PC-3 (cell line): ENCODE results near the gene ZNF14. TPM values are rescaled to one million over a fixed set of nuclear protein-coding genes. Genes with fewer than 3 reads are reported as not detected.
"Not testable (repeated sequence)": the region's sequence is repeated elsewhere in the genome, so short reads cannot be mapped to it uniquely, and the experiment has no call there.

Experiments
- ATAC-seq: fragments of 200-7000 bp; cut with Tn5 transposase; 2 replicates; pipeline ENCODE4 v1.9.1; 2020; ENCODE audit warnings: mild to moderate bottlenecking, moderate library complexity
- BruUV-seq: library from RNA; stranded (reverse); fragments of 400-500 nt; replicated peaks from 2 replicates; lab custom pipeline; 2021; lab: Mats Ljungman, UMichigan
- CTCF ChIA-PET: fragments of 300-600 bp; sonication (Branson Sonifier 250); formaldehyde crosslinking; loops from one replicate; lab custom pipeline; 2022; ENCODE audit warnings: antibody characterized with exemption; lab: Charles Lee
- POLR2A ChIA-PET: fragments of 300-600 bp; sonication (Branson Sonifier 250); formaldehyde crosslinking; loops from one replicate; lab custom pipeline; 2022; ENCODE audit warnings: antibody characterized with exemption; ENCODE audit not compliant: unreplicated experiment; lab: Charles Lee
- DNase-seq: peaks from one replicate; pipeline ENCODE4 v3.0.0-alpha.2; 2015
- H2AFZ ChIP-seq: fragments of 300-600 bp; sonication (generic); 2 replicates; pipeline ENCODE4 v1.6.0; 2016; ENCODE audit warnings: antibody characterized with exemption, low read length
- H3F3A ChIP-seq: fragments of 300-600 bp; sonication (generic); one replicate; pipeline ENCODE4 v1.6.0; 2017; ENCODE audit warnings: antibody characterized with exemption, low read length, control low read depth, mild to moderate bottlenecking; ENCODE audit not compliant: unreplicated experiment
- H3K27ac ChIP-seq: fragments of 300-600 bp; sonication (generic); 2 replicates; pipeline ENCODE4 v1.5.1; 2016; ENCODE audit warnings: mild to moderate bottlenecking, low read length
- H3K27me3 ChIP-seq: fragments of 300-600 bp; sonication (generic); 2 replicates; pipeline ENCODE4 v1.6.1; 2016; ENCODE audit warnings: low read length, mixed read lengths
- H3K36me3 ChIP-seq: fragments of 300-600 bp; sonication (generic); 2 replicates; pipeline ENCODE4 v1.6.1; 2016; ENCODE audit warnings: low read depth, mixed run types, low read length, mixed read lengths
- H3K4me1 ChIP-seq: fragments of 300-600 bp; sonication (generic); 2 replicates; pipeline ENCODE4 v1.5.1; 2016; ENCODE audit warnings: low read length; ENCODE audit not compliant: insufficient read depth
- H3K4me2 ChIP-seq: fragments of 300-600 bp; sonication (generic); 2 replicates; pipeline ENCODE4 v1.6.0; 2016; ENCODE audit warnings: low read length
- H3K4me3 ChIP-seq: fragments of 300-600 bp; sonication (generic); 2 replicates; pipeline ENCODE4 v1.5.1; 2016; ENCODE audit warnings: mild to moderate bottlenecking, low read length, mixed read lengths
- H3K79me2 ChIP-seq: fragments of 300-600 bp; sonication (generic); 2 replicates; pipeline ENCODE4 v1.6.1; 2017; ENCODE audit warnings: low read length, mixed read lengths
- H3K9ac ChIP-seq: fragments of 300-600 bp; sonication (generic); 2 replicates; pipeline ENCODE4 v1.6.0; 2016; ENCODE audit warnings: mild to moderate bottlenecking, low read length
- H3K9me2 ChIP-seq: fragments of 300-600 bp; sonication (generic); replicated peaks from 2 replicates; pipeline ENCODE4 v1.6.1; 2016; ENCODE audit warnings: mixed run types, low read length, mixed read lengths
- H3K9me3 ChIP-seq: fragments of 300-600 bp; sonication (generic); 2 replicates; pipeline ENCODE4 v1.6.1; 2016; ENCODE audit warnings: low read length, mixed read lengths
- H4K20me1 ChIP-seq: fragments of 300-600 bp; sonication (generic); 2 replicates; pipeline ENCODE4 v1.6.1; 2016; ENCODE audit warnings: low read length, mixed read lengths
- CTCF ChIP-seq: fragments of 300-600 bp; sonication (generic); conservative IDR thresholded peaks from 2 replicates; pipeline ENCODE4 v1.5.1; 2017; ENCODE audit warnings: antibody characterized with exemption, low read depth, mild to moderate bottlenecking, low read length
- EZH2 ChIP-seq: fragments of 300-600 bp; sonication (generic); IDR thresholded peaks from one replicate; pipeline ENCODE4 v1.6.1; 2017; ENCODE audit warnings: antibody characterized with exemption, mild to moderate bottlenecking, low read length; ENCODE audit not compliant: unreplicated experiment
- EZH2phosphoT487 ChIP-seq: fragments of 300-600 bp; sonication (generic); IDR thresholded peaks from 2 replicates; pipeline ENCODE4 v1.6.1; 2018; ENCODE audit warnings: mild to moderate bottlenecking, antibody characterized with exemption, low read length, borderline replicate concordance
- intact Hi-C: fragments of 100-400 bp; cut with micrococcal nuclease; formaldehyde crosslinking; loops from 2 replicates; pipeline ENCODE4 v1.9.0; 2023
- total RNA-seq: library from RNA; depleted of rRNA; stranded (reverse); fragments of >200 nt; gene quantifications from 2 replicates; pipeline ENCODE4 v1.2.3, GENCODE V29; 2014

ZNF14 gene
- total RNA-seq, 1 experiment from 2014 or later = 3.0 TPM

- H3K9ac ChIP-seq = no peak overlapping the region
- POLR2A ChIA-PET = no interaction called here
- no peak overlapping the region for H2AFZ ChIP-seq
- no peaks in the 10 kb centered on the region for H3F3A ChIP-seq
- DNase-seq (no peak), ATAC-seq (no peak)
- H3K27ac ChIP-seq = no peak overlapping the region
- CTCF ChIA-PET = no interaction called here
- no peaks in the 10 kb centered on the region for H3K9me2 ChIP-seq
- no peaks in the 10 kb centered on the region for H3K79me2 ChIP-seq
- no peak overlapping the region for H3K4me2 ChIP-seq
- intact Hi-C loops = no loop called here
- TF ChIP-seq EZH2phosphoT487 (no peak), EZH2 (no peak), CTCF (no peak)
- H3K4me3 ChIP-seq = no peak overlapping the region
- H3K36me3 ChIP-seq = no peaks in the 10 kb centered on the region
- H3K9me3 ChIP-seq = no peaks in the 10 kb centered on the region
- no peaks in the 10 kb centered on the region for H3K4me1 ChIP-seq
- no peaks in the 10 kb centered on the region for H4K20me1 ChIP-seq
- BruUV-seq = no TSS peak
- H3K27me3 ChIP-seq = no peaks in the 10 kb centered on the region
These were observed 12.8 kb upstream of the ZNF14 start for GRCh38 chr19:19745496-19746285.

GRCh38 chr19:19744641-19745040 lies 11.7 kb upstream of the ZNF14 start:
- H3F3A ChIP-seq = no peaks in the 10 kb centered on the region
- CTCF ChIA-PET = no interaction called here

GRCh38 chr19:19743921-19744320 lies 11.0 kb upstream of the ZNF14 start:
- H3F3A ChIP-seq, H3K4me3 ChIP-seq, BruUV-seq, CTCF ChIA-PET, H3K9ac ChIP-seq, H3K79me2 ChIP-seq, intact Hi-C loops, H3K9me3 ChIP-seq, H2AFZ ChIP-seq, H3K9me2 ChIP-seq, H3K27ac ChIP-seq, H4K20me1 ChIP-seq, ATAC-seq, H3K4me2 ChIP-seq, H3K4me1 ChIP-seq, H3K27me3 ChIP-seq, H3K36me3 ChIP-seq, DNase-seq, POLR2A ChIA-PET: not testable (repeated sequence)

More at GRCh38 chr19:19744641-19745040, 11.7 kb upstream of the ZNF14 start:
- Histone ChIP-seq H3K79me2 (no peaks in the 10 kb centered on the region), H3K27me3 (no peaks in the 10 kb centered on the region), H2AFZ (no peak overlapping the region), H3K4me1 (no peaks in the 10 kb centered on the region), H3K4me3 (no peak overlapping the region), H3K27ac (no peak overlapping the region), H3K9me3 (no peaks in the 10 kb centered on the region), H3K9ac (no peak overlapping the region), H3K9me2 (no peaks in the 10 kb centered on the region), H3K36me3 (no peaks in the 10 kb centered on the region), H3K4me2 (no peak overlapping the region), H4K20me1 (no peaks in the 10 kb centered on the region)
- POLR2A ChIA-PET = no interaction called here
- no TSS peak for BruUV-seq
- intact Hi-C loops = no loop called here
- no peak for ATAC-seq
- no peak for DNase-seq
- no peak for TF ChIP-seq EZH2
- TF ChIP-seq CTCF = no peak
- TF ChIP-seq EZH2phosphoT487 = no peak
